ENCODE results near the gene STRA8. TPM values are rescaled to one million over a fixed set of nuclear protein-coding genes. Genes with fewer than 3 reads are reported as not detected.

STRA8 gene
- polyA plus RNA-seq, 3 donors = not detected

GRCh38 chr7:135234727-135235126 lies 1.1 kb downstream of the STRA8 start:
- Histone ChIP-seq H3K27me3 (ENCODE audit: control insufficient read depth in 2 of 2, insufficient read depth in 2 of 2, low read length in 2 of 2) (no peaks in the 10 kb centered on the region), H4K20me1 (ENCODE audit: insufficient read depth, low read length) (no peaks in the 10 kb centered on the region), H3K4me1 (ENCODE audit: control insufficient read depth in 1 of 2, insufficient read depth in 2 of 2, low read length in 2 of 2) (no peaks in the 10 kb centered on the region), H3K4me2 (replicated peaks; ENCODE audit: extremely low read depth, low read length, poor library complexity, severe bottlenecking) (no peak overlapping the region), H2AFZ (ENCODE audit: insufficient read depth, low read depth, low read length, poor library complexity, severe bottlenecking) (no peak overlapping the region), H3K9ac (ENCODE audit: insufficient read depth, low read length, poor library complexity, severe bottlenecking) (no peak overlapping the region), H3K4me3 (replicated peaks in 1 of 3; ENCODE audit: low read depth in 2 of 3, low read length in 3 of 3) (no peak overlapping the region), H3K36me3 (replicated peaks in 1 of 2; ENCODE audit: control insufficient read depth in 1 of 2, insufficient read depth in 2 of 2, low read length in 2 of 2) (no peaks in the 10 kb centered on the region), H3K79me2 (ENCODE audit: insufficient read depth, low read length) (no peaks in the 10 kb centered on the region), H3K27ac (ENCODE audit: low read depth in 1 of 2, low read length in 2 of 2) (no peak overlapping the region), H3K9me3 (replicated peaks in 1 of 2; ENCODE audit: control insufficient read depth in 1 of 2, insufficient read depth in 1 of 2, low read length in 2 of 2) (no peaks in the 10 kb centered on the region)
- Mint-ChIP-seq H3K9me3 (peaks cover 0 to 4% (median 0%) of the 10 kb centered on the region in 7 donors), H3K4me1 (peaks cover 5% of the 10 kb centered on the region), H3K27ac (no peak overlapping the region), H3K27me3 (ENCODE audit: low read depth in 3 of 3) (peaks cover 4 to 10% (median 9%) of the 10 kb centered on the region in 3 donors), H3K36me3 (no peaks in the 10 kb centered on the region), H3K4me3 (no peak overlapping the region)
- no peak for DNase-seq
- intact Hi-C loops (cut with micrococcal nuclease) = no loop called here
- 100% methylated on average over 2 of the region's 4 CpGs for WGBS (ENCODE audit: insufficient coverage)
- no peak for TF ChIP-seq CTCF (IDR thresholded peaks at IDR 0.05)

GRCh38 chr7:135235841-135236240 lies 2.2 kb downstream of the STRA8 start:
- H3K36me3 ChIP-seq (replicated peaks in 1 of 2; ENCODE audit: control insufficient read depth in 1 of 2, insufficient read depth in 2 of 2, low read length in 2 of 2) = no peaks in the 10 kb centered on the region
- H3K4me3 ChIP-seq (replicated peaks in 1 of 3; ENCODE audit: low read depth in 2 of 3, low read length in 3 of 3) = no peak overlapping the region
- no peak for TF ChIP-seq CTCF (IDR thresholded peaks at IDR 0.05)
- Mint-ChIP-seq H3K9me3 (peaks cover 0 to 3% (median 0%) of the 10 kb centered on the region in 7 donors), H3K36me3 (no peaks in the 10 kb centered on the region), H3K4me1 (peaks cover 5% of the 10 kb centered on the region), H3K4me3 (no peak overlapping the region), H3K27me3 (ENCODE audit: low read depth in 3 of 3) (peaks cover 2 to 10% (median 6%) of the 10 kb centered on the region in 3 donors), H3K27ac (no peak overlapping the region)
- no peaks in the 10 kb centered on the region for H3K79me2 ChIP-seq (ENCODE audit: insufficient read depth, low read length)
- H4K20me1 ChIP-seq (ENCODE audit: insufficient read depth, low read length) = no peaks in the 10 kb centered on the region
- H2AFZ ChIP-seq (ENCODE audit: insufficient read depth, low read depth, low read length, poor library complexity, severe bottlenecking) = no peak overlapping the region
- no peaks in the 10 kb centered on the region for H3K27me3 ChIP-seq (ENCODE audit: control insufficient read depth in 2 of 2, insufficient read depth in 2 of 2, low read length in 2 of 2)
- H3K4me2 ChIP-seq (replicated peaks; ENCODE audit: extremely low read depth, low read length, poor library complexity, severe bottlenecking) = no peak overlapping the region
- DNase-seq = no peak
- H3K9me3 ChIP-seq (replicated peaks in 1 of 2; ENCODE audit: control insufficient read depth in 1 of 2, insufficient read depth in 1 of 2, low read length in 2 of 2) = no peaks in the 10 kb centered on the region
- WGBS (ENCODE audit: insufficient coverage) = 92% methylated on average over 2 of the region's 5 CpGs
- no peaks in the 10 kb centered on the region for H3K4me1 ChIP-seq (ENCODE audit: control insufficient read depth in 1 of 2, insufficient read depth in 2 of 2, low read length in 2 of 2)
- H3K9ac ChIP-seq (ENCODE audit: insufficient read depth, low read length, poor library complexity, severe bottlenecking) = no peak overlapping the region
- H3K27ac ChIP-seq (ENCODE audit: low read depth in 1 of 2, low read length in 2 of 2) = no peak overlapping the region
- intact Hi-C loops (cut with micrococcal nuclease) = no loop called here

Measured in CD14-positive monocyte (primary cell).